ENCODE measurements around the gene GTF3A. TPM values are rescaled to one million over a fixed set of nuclear protein-coding genes. Genes with fewer than 3 reads are reported as not detected.
A peak's percentile ranks its signal among the peaks of the same experiment; 100 is the strongest.

The GTF3A gene
- total RNA-seq, 1 donor from 2014 or later, result 70.2 TPM

GRCh38 chr13:27463500-27463899, 39.1 kb downstream of the GTF3A start:
- H3K27ac Mint-ChIP-seq (ENCODE audit: unreplicated experiment), result no peak overlapping the region
- H3K27me3 Mint-ChIP-seq (ENCODE audit: unreplicated experiment), result peaks cover 2% of the 10 kb centered on the region
- H3K4me3 Mint-ChIP-seq (ENCODE audit: unreplicated experiment), result no peak overlapping the region
- DNase-seq, result no peak
- H3K4me1 Mint-ChIP-seq (ENCODE audit: low read depth, unreplicated experiment), result peaks cover 11% of the 10 kb centered on the region
- TF ChIP-seq CTCF (IDR thresholded peaks at IDR 0.05; ENCODE audit: partially characterized antibody, unreplicated experiment), result no peak
- peaks cover 1% of the 10 kb centered on the region for H3K36me3 Mint-ChIP-seq (ENCODE audit: unreplicated experiment)
- H3K9me3 Mint-ChIP-seq (ENCODE audit: unreplicated experiment), result peaks cover 4% of the 10 kb centered on the region

GRCh38 chr13:27465611-27466010, 41.2 kb downstream of the GTF3A start:
- DNase-seq, result no peak
- TF ChIP-seq CTCF (IDR thresholded peaks at IDR 0.05; ENCODE audit: partially characterized antibody, unreplicated experiment), result no peak
- H3K36me3 Mint-ChIP-seq (ENCODE audit: unreplicated experiment), result peaks cover 5% of the 10 kb centered on the region
- no peak overlapping the region for H3K27ac Mint-ChIP-seq (ENCODE audit: unreplicated experiment)
- peaks cover 11% of the 10 kb centered on the region for H3K4me1 Mint-ChIP-seq (ENCODE audit: low read depth, unreplicated experiment)
- H3K9me3 Mint-ChIP-seq (ENCODE audit: unreplicated experiment), result no peaks in the 10 kb centered on the region
- H3K27me3 Mint-ChIP-seq (ENCODE audit: unreplicated experiment), result peaks cover 2% of the 10 kb centered on the region
- no peak overlapping the region for H3K4me3 Mint-ChIP-seq (ENCODE audit: unreplicated experiment)

GRCh38 chr13:27466513-27466912, 42.1 kb downstream of the GTF3A start:
- H3K27ac Mint-ChIP-seq (ENCODE audit: unreplicated experiment), result peak overlapping the region; percentile 90
- peak overlapping the region; percentile 48 for H3K4me3 Mint-ChIP-seq (ENCODE audit: unreplicated experiment)
- H3K36me3 Mint-ChIP-seq (ENCODE audit: unreplicated experiment), result peaks cover 5% of the 10 kb centered on the region
- TF ChIP-seq CTCF (IDR thresholded peaks at IDR 0.05; ENCODE audit: partially characterized antibody, unreplicated experiment), result no peak
- peaks cover 11% of the 10 kb centered on the region for H3K4me1 Mint-ChIP-seq (ENCODE audit: low read depth, unreplicated experiment)
- peaks cover 2% of the 10 kb centered on the region for H3K27me3 Mint-ChIP-seq (ENCODE audit: unreplicated experiment)
- DNase-seq, result no peak
- H3K9me3 Mint-ChIP-seq (ENCODE audit: unreplicated experiment), result no peaks in the 10 kb centered on the region

GRCh38 chr13:27470075-27470820, 45.8 kb downstream of the GTF3A start:
- no peak for DNase-seq
- no peak overlapping the region for H3K4me3 Mint-ChIP-seq (ENCODE audit: unreplicated experiment)
- no peak overlapping the region for H3K27ac Mint-ChIP-seq (ENCODE audit: unreplicated experiment)
- peaks cover 6% of the 10 kb centered on the region for H3K4me1 Mint-ChIP-seq (ENCODE audit: low read depth, unreplicated experiment)
- peaks cover 2% of the 10 kb centered on the region for H3K27me3 Mint-ChIP-seq (ENCODE audit: unreplicated experiment)
- H3K36me3 Mint-ChIP-seq (ENCODE audit: unreplicated experiment), result peaks cover 12% of the 10 kb centered on the region
- no peaks in the 10 kb centered on the region for H3K9me3 Mint-ChIP-seq (ENCODE audit: unreplicated experiment)
- no peak for TF ChIP-seq CTCF (IDR thresholded peaks at IDR 0.05; ENCODE audit: partially characterized antibody, unreplicated experiment)

GRCh38 chr13:27472441-27472840, 48.0 kb downstream of the GTF3A start:
- Mint-ChIP-seq H3K36me3 (ENCODE audit: unreplicated experiment) (peaks cover 12% of the 10 kb centered on the region), H3K4me3 (ENCODE audit: unreplicated experiment) (no peak overlapping the region), H3K27ac (ENCODE audit: unreplicated experiment) (no peak overlapping the region), H3K4me1 (ENCODE audit: low read depth, unreplicated experiment) (peaks cover 7% of the 10 kb centered on the region), H3K27me3 (ENCODE audit: unreplicated experiment) (no peaks in the 10 kb centered on the region), H3K9me3 (ENCODE audit: unreplicated experiment) (no peaks in the 10 kb centered on the region)
- no peak for DNase-seq
- no peak for TF ChIP-seq CTCF (IDR thresholded peaks at IDR 0.05; ENCODE audit: partially characterized antibody, unreplicated experiment)

Data from glutamatergic neuron (in vitro differentiated cells).